GM12873 (cell line): ENCODE data around the gene ZFP1.

Experiments
- TF ChIP-seq, protein P1 (sequence below): IDR thresholded peaks from 2 replicates; pipeline ENCODE4 v1.5.1; 2012; ENCODE audit warnings: low read depth, mild to moderate bottlenecking, moderate library complexity, low read length, control low read depth; ENCODE audit not compliant: insufficient read depth; ENCODE audit errors: missing control alignments

ZFP1 gene

DNA sequence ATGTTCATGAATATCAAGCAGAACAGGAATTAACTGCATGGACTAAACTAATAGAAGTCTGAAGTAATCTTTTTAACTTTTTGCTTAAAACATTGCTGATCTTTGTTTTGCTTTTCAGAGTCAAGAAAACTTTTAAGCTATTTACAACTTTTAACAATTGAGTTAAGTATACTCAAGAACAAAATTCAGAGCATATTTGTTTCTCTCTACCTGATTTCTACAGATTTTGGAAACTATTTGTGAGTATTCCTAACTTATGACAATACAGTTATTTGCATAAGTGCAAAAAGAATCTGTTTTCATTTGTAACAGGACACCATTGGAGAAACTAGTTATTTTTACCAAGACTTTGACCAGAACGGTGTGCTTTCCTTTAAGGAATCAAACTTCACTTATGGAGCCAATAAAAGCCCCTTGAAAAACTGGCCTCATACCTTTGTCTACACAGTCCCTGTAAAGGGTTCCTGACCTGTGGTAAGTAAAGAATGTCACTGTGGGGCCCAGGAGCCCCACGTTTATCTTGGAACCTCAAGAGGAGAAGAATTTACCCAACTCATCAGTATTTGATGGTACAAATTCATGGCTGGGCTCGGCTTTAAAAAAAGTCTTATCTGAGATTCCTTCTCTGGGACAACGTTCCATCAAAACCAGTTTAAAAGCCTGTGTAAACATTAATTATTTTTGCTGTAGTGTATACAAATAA, 20.5 kb upstream of the ZFP1 start:
- TF ChIP-seq, protein P1, sequence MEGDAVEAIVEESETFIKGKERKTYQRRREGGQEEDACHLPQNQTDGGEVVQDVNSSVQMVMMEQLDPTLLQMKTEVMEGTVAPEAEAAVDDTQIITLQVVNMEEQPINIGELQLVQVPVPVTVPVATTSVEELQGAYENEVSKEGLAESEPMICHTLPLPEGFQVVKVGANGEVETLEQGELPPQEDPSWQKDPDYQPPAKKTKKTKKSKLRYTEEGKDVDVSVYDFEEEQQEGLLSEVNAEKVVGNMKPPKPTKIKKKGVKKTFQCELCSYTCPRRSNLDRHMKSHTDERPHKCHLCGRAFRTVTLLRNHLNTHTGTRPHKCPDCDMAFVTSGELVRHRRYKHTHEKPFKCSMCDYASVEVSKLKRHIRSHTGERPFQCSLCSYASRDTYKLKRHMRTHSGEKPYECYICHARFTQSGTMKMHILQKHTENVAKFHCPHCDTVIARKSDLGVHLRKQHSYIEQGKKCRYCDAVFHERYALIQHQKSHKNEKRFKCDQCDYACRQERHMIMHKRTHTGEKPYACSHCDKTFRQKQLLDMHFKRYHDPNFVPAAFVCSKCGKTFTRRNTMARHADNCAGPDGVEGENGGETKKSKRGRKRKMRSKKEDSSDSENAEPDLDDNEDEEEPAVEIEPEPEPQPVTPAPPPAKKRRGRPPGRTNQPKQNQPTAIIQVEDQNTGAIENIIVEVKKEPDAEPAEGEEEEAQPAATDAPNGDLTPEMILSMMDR: no peak

DNA sequence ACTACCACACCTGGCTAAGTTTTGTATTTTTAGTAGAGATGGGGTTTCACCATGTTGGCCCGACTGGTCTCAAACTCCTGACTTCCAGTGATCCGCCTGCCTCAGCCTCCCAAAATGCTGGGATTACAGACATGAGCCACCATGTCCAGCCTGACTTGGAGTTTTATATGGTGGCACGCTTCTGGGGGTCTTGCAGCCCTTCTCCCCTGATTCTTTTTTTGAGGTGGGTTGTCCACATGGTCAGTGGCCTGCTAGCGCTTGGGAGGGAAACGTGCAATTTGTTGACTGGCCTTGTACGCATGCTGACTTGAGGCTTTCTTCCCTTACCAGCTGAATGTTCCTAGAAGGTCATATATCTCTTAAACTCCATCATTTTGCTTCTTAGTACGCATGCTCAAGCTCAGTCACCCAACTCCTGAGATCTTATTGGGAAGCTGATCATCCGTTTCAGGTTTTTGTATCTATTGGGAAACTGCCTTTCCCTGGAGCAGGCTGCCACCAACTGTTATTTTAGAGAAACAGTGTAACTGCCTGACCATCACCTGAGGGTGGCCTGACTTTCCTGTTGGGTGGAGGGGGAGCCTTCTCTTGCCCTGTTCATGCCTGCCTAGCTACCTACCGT, 18.1 kb upstream of the ZFP1 start:
- TF ChIP-seq, protein P1: no peak

DNA sequence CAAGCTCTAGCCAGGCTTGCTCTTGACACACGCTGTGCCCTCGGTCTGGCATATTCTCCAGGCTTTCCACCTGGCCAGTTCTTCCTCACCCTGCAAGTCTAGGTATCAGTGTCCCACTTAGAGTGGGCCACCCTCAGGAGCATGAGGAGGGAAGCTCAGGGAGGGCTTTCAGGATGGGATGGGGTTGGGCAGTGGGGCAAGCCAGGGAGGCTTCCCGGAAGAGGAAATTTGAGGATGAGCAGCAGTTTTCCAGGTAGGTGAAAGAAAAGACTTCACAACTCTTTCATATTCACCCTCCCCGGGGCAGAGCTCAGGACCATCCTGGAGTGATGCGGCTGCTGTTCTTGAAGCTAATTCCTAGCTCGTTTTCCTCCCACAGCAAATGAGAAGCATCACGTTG, 17.2 kb upstream of the ZFP1 start:
- TF ChIP-seq, protein P1: no peak

DNA sequence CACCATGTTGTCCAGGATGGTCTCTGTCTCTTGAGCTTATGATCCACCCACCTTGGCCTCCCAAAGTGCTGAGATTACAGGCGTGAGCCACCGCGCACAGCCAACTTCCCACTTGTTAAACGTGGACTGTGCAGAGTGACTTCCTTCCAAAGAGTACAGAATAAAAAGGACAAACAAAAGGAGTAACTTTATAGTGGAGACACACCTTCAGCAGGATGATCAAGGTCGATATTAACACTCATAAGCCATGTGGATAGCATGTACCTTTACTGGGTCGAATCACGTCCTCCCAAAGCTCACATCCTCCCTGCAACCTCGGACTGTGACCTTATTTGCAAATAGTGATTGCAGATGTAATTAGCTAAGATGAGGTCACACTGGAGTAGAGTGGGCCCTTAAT, 10.1 kb upstream of the ZFP1 start:
- TF ChIP-seq, protein P1: no peak

DNA sequence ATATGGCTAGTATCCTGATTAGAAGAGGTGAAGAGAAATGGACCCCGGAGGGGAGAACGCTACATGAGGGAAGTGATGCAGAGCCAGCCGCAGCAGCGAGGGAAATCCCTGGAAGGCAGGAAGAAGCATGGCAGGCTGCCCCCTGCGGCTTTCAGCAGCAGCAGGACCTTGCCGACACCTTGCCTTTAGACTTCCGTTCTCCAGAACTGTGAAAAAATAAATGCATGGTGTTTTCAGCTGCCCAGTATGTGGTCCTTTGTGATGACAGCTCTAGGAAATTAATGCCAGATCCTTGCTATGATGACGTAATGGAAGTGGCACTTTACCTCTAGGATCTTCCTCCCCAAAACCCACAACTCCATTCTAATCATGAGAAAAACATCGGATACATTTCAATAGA, 9.7 kb upstream of the ZFP1 start:
- TF ChIP-seq, protein P1: peak; percentile 29

DNA sequence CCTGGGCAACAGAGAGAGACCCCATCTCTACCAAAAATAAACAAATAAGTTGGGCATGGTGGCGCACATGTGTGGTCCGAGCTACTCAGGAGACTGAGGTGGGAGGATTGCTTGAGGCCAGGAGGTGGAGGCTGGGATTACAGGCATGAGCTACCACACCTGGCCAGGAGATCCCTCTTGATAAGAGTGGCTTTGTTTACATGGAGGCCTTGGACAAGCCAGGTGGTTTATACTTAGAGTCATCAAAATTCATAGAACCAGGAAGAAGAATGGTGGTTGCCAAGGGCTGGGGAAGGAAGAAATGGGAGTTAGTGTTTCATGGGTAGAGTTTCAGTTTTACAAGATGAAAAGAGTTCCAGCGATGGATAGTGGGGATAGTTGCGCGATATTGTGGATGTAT, 8.8 kb upstream of the ZFP1 start:
- TF ChIP-seq, protein P1: no peak

DNA sequence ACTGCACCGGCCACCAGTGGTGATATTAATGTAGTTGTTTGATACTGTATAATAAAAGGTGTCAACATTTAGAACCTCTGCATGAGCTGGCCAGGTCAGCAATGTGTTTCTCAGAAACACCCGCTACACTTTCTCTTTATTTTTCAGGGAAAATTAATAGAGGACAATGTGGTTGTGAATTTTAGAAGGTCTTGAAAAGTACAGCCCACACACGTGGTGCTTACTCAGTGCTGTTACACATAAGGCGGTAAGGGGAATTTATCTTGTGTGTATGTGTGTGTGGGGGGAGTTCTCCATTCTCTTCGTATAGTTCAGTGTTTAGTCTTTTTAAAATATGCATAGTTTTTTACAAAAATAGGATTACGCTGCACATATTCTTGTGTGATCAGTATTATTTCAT, 4.4 kb upstream of the ZFP1 start:
- TF ChIP-seq, protein P1: no peak
